ENCODE measurements around the gene KRTAP1-4. TPM values are rescaled to one million over a fixed set of nuclear protein-coding genes. Genes with fewer than 3 reads are reported as not detected.

Gene KRTAP1-4
- total RNA-seq, 2 experiments from 2014 or later: not detected

DNA sequence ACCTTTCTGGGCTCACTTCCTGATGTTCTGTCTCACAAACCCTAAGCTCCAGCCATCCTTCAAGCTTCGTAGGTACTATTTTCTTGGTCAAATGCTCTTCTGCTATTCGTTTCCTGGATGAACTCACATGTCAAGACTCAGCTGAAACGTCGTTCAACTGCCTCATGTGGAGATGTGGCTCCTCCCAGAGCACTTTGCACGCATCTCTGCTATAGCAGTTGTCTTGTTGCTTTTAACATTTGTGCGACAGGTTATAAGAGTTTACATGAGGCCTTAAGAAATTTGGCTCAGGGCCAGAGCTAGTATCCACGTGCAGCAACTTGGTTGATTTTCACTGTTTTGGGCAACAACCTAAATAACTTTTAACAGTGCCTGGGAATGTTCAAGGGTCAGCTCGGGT lies 43.1 kb downstream of the KRTAP1-4 start:
- Mint-ChIP-seq H3K27ac (no peak overlapping the region), H3K27me3 (peaks cover 31% of the 10 kb centered on the region), H3K4me1 (no peaks in the 10 kb centered on the region), H3K9me3 (no peaks in the 10 kb centered on the region), H3K36me3 (ENCODE audit: low read depth) (no peaks in the 10 kb centered on the region), H3K4me3 (no peak overlapping the region)
- POLR2A ChIA-PET: no interaction called here
- CTCF ChIA-PET: no interaction called here
- DNase-seq: no peak

DNA sequence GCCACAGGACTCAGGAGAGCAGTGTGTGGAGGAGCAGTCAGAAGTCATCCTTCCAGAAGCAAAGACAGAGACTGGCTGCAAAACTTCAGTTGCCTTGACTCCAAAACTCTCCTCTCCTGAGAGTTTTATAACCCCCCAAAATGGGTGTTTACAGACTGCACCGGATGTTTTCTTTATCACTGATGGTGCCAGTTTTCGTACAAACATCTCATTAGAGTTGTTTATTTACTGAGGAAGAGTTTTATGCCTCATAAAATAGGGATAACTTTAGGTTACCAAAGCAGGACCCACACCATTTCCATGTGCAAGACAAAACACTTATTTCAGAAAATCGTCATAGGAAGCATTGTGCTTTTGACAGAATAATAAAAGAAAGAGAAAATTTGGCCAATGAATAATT lies 45.8 kb downstream of the KRTAP1-4 start, which contains the start of gene KRT40:
KRT40 (minus strand) TSS at position 101 of the 400 bp plus-strand sequence; CDS start at position 48, 53 bp downstream.
- Mint-ChIP-seq H3K36me3 (ENCODE audit: low read depth) (no peaks in the 10 kb centered on the region), H3K27me3 (peaks cover 17% of the 10 kb centered on the region), H3K4me3 (no peak within 1 kb of the TSS), H3K27ac (no peak within 1 kb of the TSS), H3K4me1 (no peaks in the 10 kb centered on the region), H3K9me3 (no peaks in the 10 kb centered on the region)
- CTCF ChIA-PET: interaction anchor here (0.7 kb wide), 1 partner anchor 29 kb away, joined by 3 read pairs; no protein-coding TSS in a partner anchor
- POLR2A ChIA-PET: interaction anchor here (0.7 kb wide), 1 partner anchor 22 kb away, joined by 7 read pairs; no protein-coding TSS in a partner anchor
- no peak for DNase-seq

DNA sequence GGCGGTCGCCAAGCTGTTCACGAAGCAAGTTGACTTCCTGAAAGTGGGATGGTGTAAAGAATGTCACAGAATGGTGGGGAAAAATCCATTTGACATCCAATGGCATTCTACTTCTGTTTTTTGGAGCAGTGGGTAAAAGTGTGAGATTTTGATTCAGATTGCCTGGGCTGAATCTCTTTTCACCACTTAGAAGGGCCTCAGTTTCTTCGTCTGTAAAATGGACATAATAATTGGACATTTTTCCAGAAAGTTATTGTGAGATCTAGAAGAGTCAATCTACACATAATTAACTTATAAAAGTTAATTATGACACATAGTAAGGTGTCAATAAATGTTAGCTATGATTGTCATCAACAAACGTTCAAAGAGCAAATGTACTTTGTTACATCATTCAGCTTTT lies 48.9 kb downstream of the KRTAP1-4 start:
- Mint-ChIP-seq H3K36me3 (ENCODE audit: low read depth) (no peaks in the 10 kb centered on the region), H3K27me3 (peaks cover 14% of the 10 kb centered on the region), H3K4me3 (no peak overlapping the region), H3K4me1 (no peaks in the 10 kb centered on the region), H3K27ac (no peak overlapping the region), H3K9me3 (no peaks in the 10 kb centered on the region)
- ChIA-PET CTCF (interaction anchor here (0.7 to 1.2 kb wide), 2 partner anchors 9 to 194 kb away, joined by 3 read pairs; no protein-coding TSS in a partner anchor), POLR2A (no interaction called here)
- no peak for DNase-seq

DNA sequence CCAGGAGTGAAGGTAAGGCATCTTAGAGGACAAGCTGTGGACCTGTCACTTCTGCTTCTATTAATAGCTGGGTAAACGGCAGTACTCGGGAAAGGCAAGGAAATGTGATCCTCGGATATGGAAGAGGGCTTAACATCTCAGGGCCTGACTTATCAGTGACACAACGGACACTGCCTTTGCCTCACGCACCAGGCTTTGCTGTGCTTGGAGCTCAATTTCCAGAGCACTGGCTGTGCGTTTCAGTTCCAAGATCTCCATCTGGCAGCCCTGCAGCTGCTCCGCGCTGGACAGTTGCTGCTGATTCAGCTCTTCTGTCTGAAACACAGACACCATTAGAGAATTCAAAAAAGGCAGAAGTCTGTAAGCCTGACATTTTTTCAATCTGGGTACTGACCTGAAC lies 49.4 kb downstream of the KRTAP1-4 start:
- ChIA-PET CTCF (interaction anchor here (0.7 to 1.2 kb wide), 2 partner anchors 8 to 193 kb away, joined by 3 read pairs; no protein-coding TSS in a partner anchor), POLR2A (no interaction called here)
- Mint-ChIP-seq H3K27me3 (peaks cover 14% of the 10 kb centered on the region), H3K4me3 (no peak overlapping the region), H3K9me3 (no peaks in the 10 kb centered on the region), H3K36me3 (ENCODE audit: low read depth) (no peaks in the 10 kb centered on the region), H3K4me1 (no peaks in the 10 kb centered on the region), H3K27ac (no peak overlapping the region)
- no peak for DNase-seq

DNA sequence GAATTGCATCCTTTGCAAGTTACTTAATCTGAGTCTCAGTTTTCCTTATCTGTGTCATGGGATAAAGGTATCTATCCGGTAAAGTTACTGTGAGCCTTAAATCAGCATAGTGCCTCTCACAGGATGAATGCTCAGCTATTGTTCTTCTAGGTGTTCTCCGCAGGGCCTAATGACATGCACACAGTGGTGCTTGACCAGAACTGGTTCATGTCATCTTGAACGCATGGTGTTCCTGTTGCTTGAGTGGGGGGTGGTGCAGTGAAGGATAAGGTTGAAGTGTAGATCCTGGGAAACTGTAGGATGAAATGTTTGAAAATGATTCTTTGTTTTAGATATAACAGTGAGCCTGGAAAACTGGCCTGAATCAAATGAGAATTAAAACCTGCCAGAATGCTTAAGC lies 49.9 kb downstream of the KRTAP1-4 start:
- no peak for DNase-seq
- no peaks in the 10 kb centered on the region for H3K9me3 Mint-ChIP-seq
- H3K27ac Mint-ChIP-seq: no peak overlapping the region
- H3K36me3 Mint-ChIP-seq (ENCODE audit: low read depth): no peaks in the 10 kb centered on the region
- H3K4me3 Mint-ChIP-seq: no peak overlapping the region
- ChIA-PET CTCF (interaction anchor here (1.2 kb wide), 1 partner anchor 8 kb away, joined by 3 read pairs; no protein-coding TSS in a partner anchor), POLR2A (no interaction called here)
- H3K4me1 Mint-ChIP-seq: no peaks in the 10 kb centered on the region
- H3K27me3 Mint-ChIP-seq: peaks cover 14% of the 10 kb centered on the region

Other genes starting within 250 kb of the KRTAP1-4 start
- not detected for gene KRT27, start 247.6 kb downstream of the KRTAP1-4 start, total RNA-seq
- not detected for gene KRT28, start 230.2 kb downstream of the KRTAP1-4 start, total RNA-seq
- 10 to 100 TPM; 21.0 to 22.9 TPM for gene KRT10, start 207.6 kb downstream of the KRTAP1-4 start, total RNA-seq
- not detected for gene KRT12, start 163.0 kb downstream of the KRTAP1-4 start, total RNA-seq
- gene KRT20, start 145.0 kb downstream of the KRTAP1-4 start, total RNA-seq: not detected
- not detected for gene KRT23, start 92.5 kb downstream of the KRTAP1-4 start, total RNA-seq
- not detected for gene KRT39, start 63.2 kb downstream of the KRTAP1-4 start, total RNA-seq
- gene KRT40, start 45.9 kb downstream of the KRTAP1-4 start, total RNA-seq: not detected
- gene KRTAP3-3, start 36.0 kb downstream of the KRTAP1-4 start, total RNA-seq: not detected
- not detected for gene KRTAP3-2, start 30.3 kb downstream of the KRTAP1-4 start, total RNA-seq
- gene KRTAP3-1, start 21.1 kb downstream of the KRTAP1-4 start, total RNA-seq: not detected
- gene KRTAP1-5, start 3.0 kb downstream of the KRTAP1-4 start, total RNA-seq: not detected
- gene KRTAP1-3, start 4.7 kb upstream of the KRTAP1-4 start, total RNA-seq: not detected
- not detected for gene KRTAP1-1, start 11.3 kb upstream of the KRTAP1-4 start, total RNA-seq
- not detected for gene KRTAP2-1, start 17.1 kb upstream of the KRTAP1-4 start, total RNA-seq
- gene KRTAP2-2, start 25.0 kb upstream of the KRTAP1-4 start, total RNA-seq: not detected
- not detected for gene KRTAP2-3, start 29.9 kb upstream of the KRTAP1-4 start, total RNA-seq
- not detected for gene KRTAP2-4, start 35.7 kb upstream of the KRTAP1-4 start, total RNA-seq
- not detected for gene KRTAP4-7, start 54.0 kb upstream of the KRTAP1-4 start, total RNA-seq
- not detected for gene KRTAP4-8, start 67.9 kb upstream of the KRTAP1-4 start, total RNA-seq
- gene KRTAP4-16, start 72.0 kb upstream of the KRTAP1-4 start, total RNA-seq: not detected
- gene KRTAP4-9, start 75.2 kb upstream of the KRTAP1-4 start, total RNA-seq: not detected
- gene KRTAP4-11, start 88.2 kb upstream of the KRTAP1-4 start, total RNA-seq: not detected
- gene KRTAP4-12, start 94.0 kb upstream of the KRTAP1-4 start, total RNA-seq: not detected
- gene KRTAP4-6, start 110.3 kb upstream of the KRTAP1-4 start, total RNA-seq: not detected
- gene KRTAP4-5, start 119.6 kb upstream of the KRTAP1-4 start, total RNA-seq: not detected
- gene KRTAP4-4, start 130.6 kb upstream of the KRTAP1-4 start, total RNA-seq: not detected
- gene KRTAP4-3, start 138.0 kb upstream of the KRTAP1-4 start, total RNA-seq: not detected
- gene KRTAP4-2, start 148.0 kb upstream of the KRTAP1-4 start, total RNA-seq: not detected
- not detected for gene KRTAP4-1, start 154.7 kb upstream of the KRTAP1-4 start, total RNA-seq
- gene KRTAP9-1, start 159.7 kb upstream of the KRTAP1-4 start, total RNA-seq: not detected
- gene KRTAP9-2, start 196.5 kb upstream of the KRTAP1-4 start, total RNA-seq: not detected
- not detected for gene KRTAP9-3, start 202.3 kb upstream of the KRTAP1-4 start, total RNA-seq
- not detected for gene KRTAP9-8, start 207.8 kb upstream of the KRTAP1-4 start, total RNA-seq
- gene KRTAP9-4, start 219.5 kb upstream of the KRTAP1-4 start, total RNA-seq: not detected
- gene KRTAP9-9, start 225.2 kb upstream of the KRTAP1-4 start, total RNA-seq: not detected
- not detected for gene KRTAP9-6, start 235.2 kb upstream of the KRTAP1-4 start, total RNA-seq
- not detected for gene KRTAP9-7, start 245.5 kb upstream of the KRTAP1-4 start, total RNA-seq